Measurements from ENCODE around the gene DCST2.
"Not testable (repeated sequence)": the region's sequence is repeated elsewhere in the genome, so short reads cannot be mapped to it uniquely, and the experiment has no call there.

The DCST2 gene

GRCh38 chr1:154995301-154995983 lies 38.1 kb downstream of the DCST2 start:
- DNase-seq: not testable (repeated sequence)

DNA sequence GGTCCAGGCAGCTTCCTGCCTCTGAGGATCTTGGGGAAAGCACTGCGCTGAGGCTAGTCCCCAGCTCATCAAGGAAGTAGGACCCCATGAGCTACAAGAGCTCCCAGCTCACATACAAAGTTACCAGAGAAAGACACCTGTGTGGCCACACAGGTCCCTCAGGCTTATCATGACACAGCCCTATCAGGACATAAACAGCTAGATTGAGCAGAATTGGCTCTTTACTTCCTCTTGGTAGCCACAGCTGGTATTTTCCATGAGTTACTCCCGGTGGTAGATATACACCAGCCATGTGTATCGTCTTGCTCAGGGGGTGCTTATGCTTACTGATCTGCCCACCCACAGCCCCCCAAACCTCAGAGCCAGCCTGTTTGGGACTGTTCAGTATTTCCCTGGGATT lies 39.0 kb downstream of the DCST2 start:
- DNase-seq: no peak

DNA sequence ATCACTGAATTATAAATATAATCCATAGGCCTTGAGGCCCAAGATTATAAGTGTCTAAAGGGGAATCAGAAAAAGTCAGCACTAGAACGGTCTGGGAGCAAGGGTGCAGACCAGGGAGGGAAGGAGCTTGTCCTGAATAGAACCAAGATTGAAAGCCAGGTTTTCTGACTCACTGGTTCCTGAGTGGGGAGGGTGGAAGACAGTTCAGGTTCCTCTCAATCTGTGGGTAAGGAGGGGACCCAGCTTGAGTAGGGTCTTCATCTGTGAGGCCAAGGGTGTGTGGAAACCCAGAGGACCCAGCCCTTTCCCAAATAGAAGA lies 39.4 kb downstream of the DCST2 start:
- no peak for DNase-seq

- no peak for DNase-seq
Observed at GRCh38 chr1:154993572-154994268, 39.9 kb downstream of the DCST2 start, which contains the start of gene LENEP. Gene LENEP (plus strand): TSS chr1:154993586. CDS start chr1:154993608, 22 bp downstream.

DNA sequence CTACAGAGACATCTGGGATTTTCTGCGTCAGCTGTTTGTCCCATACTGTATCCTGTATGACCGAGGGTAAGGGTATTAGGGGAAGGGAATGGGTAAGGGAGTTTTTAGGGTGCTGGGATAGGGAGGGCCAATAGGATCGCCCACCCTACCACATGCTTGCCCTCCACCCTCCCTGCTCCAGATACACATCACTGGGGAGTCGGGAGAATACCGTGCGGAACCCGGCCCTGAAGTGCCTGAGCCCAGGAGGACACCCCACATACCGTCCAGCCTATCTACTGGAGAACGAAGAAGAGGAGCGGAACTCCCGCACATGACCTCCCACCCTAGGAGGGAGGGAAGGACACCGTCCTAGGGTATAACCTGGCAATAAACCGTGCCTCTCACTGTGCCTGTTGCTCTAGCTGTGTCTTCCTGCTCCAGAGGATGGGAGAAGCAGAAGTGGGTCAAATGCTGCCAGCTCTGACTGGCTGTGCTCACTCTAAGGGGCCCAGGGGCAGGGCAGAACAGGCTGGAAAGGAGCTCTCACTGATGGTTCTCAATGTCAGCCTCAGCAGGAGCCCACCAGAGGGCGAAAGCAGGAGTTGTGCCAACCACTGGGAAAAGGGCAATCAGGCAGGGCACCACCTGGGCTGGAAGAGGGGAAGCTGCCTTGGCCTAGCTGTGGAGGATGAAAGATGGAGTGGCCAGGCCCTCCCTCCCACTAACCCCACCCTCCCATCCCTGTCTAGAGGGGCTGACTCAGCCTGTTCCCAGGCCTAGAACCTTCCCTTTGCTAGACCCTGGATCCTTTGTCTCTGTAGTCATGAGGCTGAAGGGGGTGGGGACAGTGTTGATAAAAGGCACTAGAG lies 40.6 kb downstream of the DCST2 start:
- DNase-seq: no peak

DNA sequence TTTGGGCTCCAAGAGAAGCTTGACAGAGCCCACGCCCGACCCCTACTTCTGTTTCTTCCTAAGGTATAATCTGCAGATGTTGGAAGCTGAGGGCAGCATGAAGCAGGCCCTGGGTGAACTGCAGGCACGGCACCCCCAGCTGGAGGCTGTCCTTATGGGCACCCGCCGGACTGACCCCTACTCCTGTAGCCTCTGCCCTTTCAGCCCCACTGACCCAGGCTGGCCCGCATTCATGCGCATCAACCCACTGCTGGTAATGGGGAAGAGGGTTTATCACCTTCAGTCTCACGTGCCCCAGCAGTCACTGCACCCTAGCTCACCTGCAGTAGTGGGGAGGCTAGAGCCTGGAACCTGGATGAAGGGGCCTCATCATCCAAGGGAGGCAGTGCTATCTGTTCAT lies 43.3 kb downstream of the DCST2 start:
- no peak for DNase-seq

DNA sequence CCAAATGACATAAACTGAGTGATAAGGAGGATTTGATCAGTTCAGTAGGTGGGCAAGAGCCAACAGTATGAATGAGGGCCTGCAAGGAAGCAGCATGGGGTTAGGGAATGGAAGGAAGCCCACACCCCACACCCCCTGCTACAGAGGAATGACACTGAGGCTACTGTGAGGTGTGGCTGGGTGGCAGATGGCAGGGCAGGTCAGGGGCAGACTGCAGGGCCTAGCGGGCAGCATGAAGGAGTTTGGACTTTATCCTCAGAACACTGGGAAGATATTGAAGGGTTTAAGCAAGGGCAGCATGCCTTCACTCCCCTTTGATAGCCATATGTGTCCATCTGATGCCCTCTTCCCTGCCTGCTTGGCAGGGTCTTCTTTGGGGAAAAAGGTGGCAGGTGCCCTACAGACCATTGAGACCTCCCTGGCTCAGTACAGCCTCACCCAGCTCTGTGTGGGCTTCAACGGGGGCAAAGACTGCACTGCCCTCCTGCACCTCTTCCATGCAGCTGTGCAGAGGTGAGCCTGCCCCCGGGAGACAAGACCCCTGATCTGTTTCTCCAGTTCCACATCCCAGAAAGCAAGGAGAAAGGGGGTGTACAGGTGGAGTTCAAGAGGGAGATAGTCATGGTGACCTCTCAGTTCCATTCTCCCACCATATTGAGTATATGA lies 44.3 kb downstream of the DCST2 start:
- no peak for DNase-seq

GRCh38 chr1:154988058-154988954 lies 45.3 kb downstream of the DCST2 start:
- DNase-seq: no peak

DNA sequence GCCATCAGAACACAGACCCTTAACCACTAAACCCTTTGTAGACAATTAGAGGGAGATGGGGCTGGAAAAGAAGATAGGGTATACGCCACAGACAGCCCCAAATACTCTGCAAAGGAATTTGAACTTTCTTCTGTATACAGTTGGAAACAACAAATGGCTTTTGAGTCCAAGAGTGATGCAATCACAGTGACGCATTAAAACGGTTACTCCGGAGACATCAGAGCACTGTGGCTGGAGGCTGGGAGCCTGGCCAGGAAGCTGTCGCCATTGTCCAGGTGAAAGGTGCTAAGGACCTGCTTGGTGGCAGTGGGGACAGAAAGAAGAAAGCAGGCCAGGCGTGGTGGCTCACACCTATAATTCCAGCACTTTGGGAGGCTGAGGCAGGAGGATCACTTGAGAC lies 46.3 kb downstream of the DCST2 start:
- no peak for DNase-seq

DNA sequence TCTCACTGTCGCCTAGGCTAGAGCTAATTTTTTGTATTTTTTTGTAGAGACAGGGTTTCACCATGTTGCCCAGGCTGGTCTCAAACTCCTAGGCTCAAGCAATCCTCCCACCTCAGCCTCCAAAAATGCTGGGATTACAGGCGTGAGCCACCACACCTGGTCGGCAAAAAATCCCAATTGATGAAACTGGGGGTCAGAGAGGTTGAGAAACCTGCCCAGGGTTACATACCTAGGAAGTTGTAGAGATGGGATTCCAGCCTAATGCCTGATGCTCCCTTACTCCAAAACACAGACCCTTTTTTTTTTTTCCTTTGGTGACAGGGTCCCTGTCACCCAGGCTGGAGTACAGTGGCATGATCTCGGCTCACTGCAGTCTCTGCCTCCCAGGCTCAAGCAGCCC lies 46.8 kb downstream of the DCST2 start:
- not testable (repeated sequence) for DNase-seq

DNA sequence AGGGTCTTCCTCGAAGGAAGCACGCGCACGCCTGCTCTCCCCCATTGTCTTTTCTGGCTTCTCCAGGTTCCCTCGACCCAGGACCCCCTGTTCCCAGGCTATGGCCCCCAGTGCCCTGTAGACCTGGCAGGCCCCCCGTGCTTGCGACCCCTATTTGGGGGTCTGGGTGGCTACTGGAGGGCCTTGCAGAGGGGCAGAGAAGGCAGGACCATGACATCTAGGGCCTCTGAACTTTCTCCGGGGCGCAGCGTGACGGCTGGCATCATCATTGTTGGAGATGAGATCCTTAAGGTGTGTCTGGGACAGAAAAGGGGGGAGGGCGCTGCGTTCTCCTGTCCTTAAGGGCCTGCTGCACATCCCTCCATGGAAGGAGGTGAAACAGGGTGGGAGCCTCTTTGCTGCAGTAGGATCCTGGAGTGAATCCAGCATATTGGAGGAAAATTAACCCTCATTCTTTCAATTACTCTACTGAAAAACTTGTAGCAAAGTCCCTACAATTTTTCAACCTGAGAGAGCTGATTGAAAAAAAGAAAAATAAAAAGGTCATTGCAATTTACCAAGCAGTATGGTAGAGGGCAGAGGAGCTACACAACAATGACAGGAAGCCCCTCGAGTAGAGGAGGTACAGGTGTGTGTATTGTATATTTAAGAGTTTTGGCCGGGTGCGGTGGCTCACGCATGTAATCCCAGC lies 49.7 kb downstream of the DCST2 start:
- DNase-seq: no peak

DNA sequence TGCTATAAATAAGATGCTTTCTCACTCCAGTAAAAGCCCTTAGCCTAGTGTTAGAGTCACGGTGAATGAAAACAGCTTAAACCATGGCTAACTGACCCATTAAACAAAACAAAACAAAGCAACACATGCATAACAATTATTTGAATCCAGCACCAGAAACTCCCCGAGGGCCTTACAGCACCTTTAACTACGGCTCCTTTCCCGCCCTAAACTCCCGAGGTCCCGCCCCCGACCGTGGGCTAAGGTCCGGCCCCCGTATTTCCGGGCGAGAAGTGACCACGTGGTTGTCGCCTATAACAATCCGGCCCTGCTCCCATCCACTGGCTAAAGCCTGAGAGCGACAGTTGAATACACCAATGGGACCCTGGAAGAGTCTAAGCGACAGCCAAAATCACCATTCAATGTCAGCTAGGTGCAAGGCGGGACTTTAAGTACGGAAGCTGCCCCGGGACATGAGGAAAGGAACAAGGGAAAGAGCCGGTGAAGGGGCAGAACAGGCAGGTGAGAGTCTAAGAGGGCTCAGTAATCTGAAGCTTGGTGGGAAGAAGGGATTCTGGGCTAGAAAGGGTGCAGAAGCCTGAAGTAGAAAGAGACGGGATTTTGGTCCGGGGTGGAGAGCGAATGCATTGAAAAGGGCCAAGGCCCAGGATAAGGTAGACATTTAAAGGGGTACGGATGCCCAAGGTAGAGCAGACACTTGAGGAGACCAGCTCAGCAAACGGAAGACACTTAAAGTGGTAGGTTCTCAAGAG lies 50.5 kb downstream of the DCST2 start, which contains the start of gene FLAD1:
Gene FLAD1 (plus strand): TSS at position 448 of the 752 bp plus-strand sequence. CDS start 351 bp downstream, outside the sequence.
- peak; percentile 98 for DNase-seq

GRCh38 chr1:154982341-154982740 lies 51.2 kb downstream of the DCST2 start:
- DNase-seq: no peak

GRCh38 chr1:154978360-154978759 lies 55.2 kb downstream of the DCST2 start:
- DNase-seq: no peak

- DNase-seq: not testable (repeated sequence)
Observed at GRCh38 chr1:154977762-154978161, 55.8 kb downstream of the DCST2 start.

- no peak for DNase-seq
Observed at GRCh38 chr1:154975409-154976059, 58.0 kb downstream of the DCST2 start.

- peak; percentile 93 for DNase-seq
Observed at GRCh38 chr1:154974808-154975408, 58.7 kb downstream of the DCST2 start.

GRCh38 chr1:154974102-154974807 lies 59.3 kb downstream of the DCST2 start, which contains the start of gene CKS1B:
Gene CKS1B (plus strand): TSS chr1:154974681. CDS start chr1:154974746, 65 bp downstream.
- DNase-seq: peak; percentile 99

Measured in NCI-H1417 treated with DMSO at 0.1 percent for 48 hours (cell line).